H7 (cell line): ENCODE measurements around the gene RTL9. TPM values are rescaled to one million over a fixed set of nuclear protein-coding genes. Genes with fewer than 3 reads are reported as not detected.

Source experiments
- DNase-seq: peaks from one replicate; pipeline ENCODE4 v3.0.0; 2012
- H3K27me3 ChIP-seq: 2 replicates; pipeline ENCODE4 v1.6.0; 2011; ENCODE audit warnings: mild to moderate bottlenecking, low read length; ENCODE audit not compliant: control insufficient read depth, insufficient read depth
- H3K36me3 ChIP-seq: replicated peaks from 2 replicates; pipeline ENCODE4 v1.5.1; 2011; ENCODE audit warnings: low read length; ENCODE audit not compliant: control insufficient read depth, insufficient read depth
- H3K4me3 ChIP-seq: 2 replicates; pipeline ENCODE4 v1.5.1; 2011; ENCODE audit warnings: low read depth, mild to moderate bottlenecking, control low read depth, low read length, moderate library complexity; ENCODE audit not compliant: insufficient read depth
- total RNA-seq: library from RNA; depleted of rRNA; stranded (reverse); fragments of >200 nt; shearing (Covaris generic); gene quantifications from 2 replicates; pipeline ENCODE4 v1.2.3, GENCODE V29; 2014; rRNA removed

Gene RTL9
- 0.04 and 0.07 TPM in 2 replicates for total RNA-seq

DNA sequence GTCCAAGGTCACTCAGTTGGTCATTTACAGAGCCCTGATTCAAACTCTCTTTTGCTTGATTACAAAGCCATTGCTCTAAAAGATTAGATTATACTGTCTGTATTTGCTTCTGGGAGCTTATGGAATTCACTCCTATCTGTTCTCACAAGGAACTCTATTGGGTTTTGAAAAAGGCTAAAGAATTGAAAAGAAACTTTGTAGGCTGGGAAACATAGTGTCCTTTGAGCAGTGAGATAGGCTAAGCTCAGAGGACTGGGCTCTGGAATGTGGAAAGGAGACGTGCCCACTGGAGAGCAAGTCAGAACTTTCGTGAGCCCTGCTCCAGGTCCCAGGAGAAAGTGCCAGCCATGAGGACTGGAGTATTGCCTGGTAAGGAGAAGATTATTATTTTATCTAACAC lies at the start of gene RTL9:
RTL9 (plus strand) TSS at position 301 of the 400 bp plus-strand sequence. CDS start 91,770 bp downstream, outside the sequence.
- DNase-seq: no peak
- Histone ChIP-seq H3K27me3 (no peaks in the 10 kb centered on the region), H3K36me3 (no peaks in the 10 kb centered on the region), H3K4me3 (no peak within 1 kb of the TSS)

DNA sequence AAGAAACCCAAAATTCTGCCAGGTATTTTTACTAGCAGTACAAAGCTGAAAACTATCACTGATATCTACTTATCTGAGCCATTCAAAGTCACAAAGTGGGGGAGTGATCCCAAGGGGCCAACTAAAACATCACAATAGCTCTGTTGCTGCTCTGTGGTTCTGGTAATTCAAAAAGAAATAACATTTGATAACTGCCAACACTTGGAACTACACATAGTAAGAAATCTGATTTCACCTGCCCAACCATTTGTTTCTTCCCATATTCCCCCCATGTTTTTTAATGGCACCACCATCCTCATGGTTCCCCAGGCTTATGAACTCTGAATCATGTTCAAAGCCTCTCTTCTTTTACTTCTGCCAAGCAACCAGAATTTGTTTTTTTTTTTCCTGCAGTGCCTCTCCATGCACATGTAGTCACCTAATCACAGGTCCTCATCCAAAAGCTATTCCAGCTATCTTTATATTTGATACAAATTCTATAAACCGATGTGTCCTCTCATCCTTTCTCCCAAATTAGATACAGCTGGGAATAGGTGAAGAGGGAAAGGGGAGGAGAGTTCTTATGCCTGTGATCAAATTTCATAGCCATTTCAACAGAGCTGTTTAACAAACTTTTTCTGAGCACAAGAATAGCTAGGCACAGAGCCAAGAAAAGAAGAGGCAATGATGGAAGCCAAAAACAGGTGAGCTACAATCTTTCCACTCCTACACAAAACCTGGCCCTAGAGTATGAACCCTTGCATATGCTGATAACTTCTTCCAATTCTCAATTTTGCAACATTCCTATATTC lies 48.5 kb upstream of the RTL9 start:
- Histone ChIP-seq H3K27me3 (no peaks in the 10 kb centered on the region), H3K36me3 (no peaks in the 10 kb centered on the region), H3K4me3 (no peak overlapping the region)
- DNase-seq: no peak

DNA sequence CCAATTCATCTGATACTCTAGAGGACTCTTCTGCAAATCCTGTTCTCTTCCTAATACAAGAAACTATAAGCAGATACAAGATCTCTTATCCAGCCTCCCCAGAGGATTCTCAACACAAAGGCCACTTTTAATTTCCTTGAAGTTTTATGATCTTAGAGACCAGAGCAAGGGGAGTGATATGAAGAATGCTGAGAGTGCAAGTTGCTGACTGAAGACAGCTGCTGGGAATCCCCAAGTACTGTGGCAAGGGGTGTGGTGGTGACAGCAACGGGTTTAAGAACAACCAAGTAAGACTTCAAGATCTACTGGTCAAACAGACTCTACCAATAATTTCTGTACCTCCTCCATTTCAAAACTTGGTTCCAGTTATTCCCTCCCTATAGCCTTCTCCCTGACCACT lies 47.8 kb upstream of the RTL9 start:
- H3K27me3 ChIP-seq: no peaks in the 10 kb centered on the region
- H3K4me3 ChIP-seq: no peak overlapping the region
- H3K36me3 ChIP-seq: no peaks in the 10 kb centered on the region
- no peak for DNase-seq

GRCh38 chrX:110311437-110312230 lies 47.0 kb upstream of the RTL9 start:
- H3K36me3 ChIP-seq: no peaks in the 10 kb centered on the region
- no peaks in the 10 kb centered on the region for H3K27me3 ChIP-seq
- H3K4me3 ChIP-seq: no peak overlapping the region
- no peak for DNase-seq

- Histone ChIP-seq H3K4me3 (no peak overlapping the region; the same call in 1 of the 2 replicates), H3K36me3 (no peaks in the 10 kb centered on the region), H3K27me3 (no peaks in the 10 kb centered on the region; the same call in 1 of the 2 replicates)
- no peak for DNase-seq
These were observed 43.1 kb upstream of the RTL9 start for GRCh38 chrX:110315551-110315950.

- Histone ChIP-seq H3K36me3 (no peaks in the 10 kb centered on the region), H3K27me3 (no peaks in the 10 kb centered on the region; the same call in 1 of the 2 replicates), H3K4me3 (peak overlapping the region; percentile 85)
- no peak for DNase-seq
These were observed 42.1 kb upstream of the RTL9 start for GRCh38 chrX:110316351-110317060.

GRCh38 chrX:110317061-110317819 lies 41.4 kb upstream of the RTL9 start:
- no peaks in the 10 kb centered on the region for H3K36me3 ChIP-seq
- peak; percentile 71 for DNase-seq
- H3K27me3 ChIP-seq: no peaks in the 10 kb centered on the region; the same call in 1 of the 2 replicates
- peak overlapping the region; percentile 85 for H3K4me3 ChIP-seq

DNA sequence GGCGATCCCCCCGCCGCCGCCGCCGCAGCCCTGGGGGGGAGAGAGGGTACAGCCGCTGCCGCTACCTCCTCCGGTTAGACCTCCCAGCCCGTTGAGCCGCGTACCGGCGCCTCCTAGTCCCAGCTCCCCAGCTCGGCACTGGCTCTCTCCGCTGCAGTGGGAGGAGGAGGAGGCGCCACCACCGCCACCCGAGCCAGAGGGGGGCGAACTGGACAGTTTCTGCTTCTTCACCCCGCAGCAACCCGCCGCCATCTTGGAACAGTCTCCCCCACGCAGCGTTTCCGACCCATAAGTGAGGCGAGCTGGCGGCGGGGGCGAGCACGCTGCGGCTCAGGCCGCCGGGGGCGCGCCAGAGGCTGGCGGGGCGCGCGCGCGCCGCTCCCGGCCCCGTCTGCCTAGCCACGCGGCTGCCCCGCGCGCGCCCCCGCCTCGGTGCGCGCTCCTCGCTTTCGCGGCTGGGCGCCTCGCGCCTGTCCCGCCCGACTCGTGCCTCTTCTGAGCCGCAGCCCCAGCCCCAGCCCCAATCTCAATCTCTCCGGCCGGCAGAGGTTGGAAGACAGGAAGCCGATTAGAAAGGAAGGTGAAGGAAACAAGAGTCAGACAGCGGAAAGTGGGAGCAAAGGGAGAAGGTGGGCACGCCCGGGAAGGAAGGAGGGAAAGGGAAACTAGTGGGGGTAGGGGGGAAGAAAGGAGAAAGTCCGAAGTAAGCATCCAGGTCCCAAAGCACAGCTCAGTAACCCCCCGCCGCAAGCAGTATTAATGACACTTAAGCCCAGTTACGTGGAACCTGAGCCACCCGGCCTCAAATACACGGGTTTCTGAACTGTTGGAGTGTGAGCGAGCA lies 40.6 kb upstream of the RTL9 start, which contains the start of gene AMMECR1:
AMMECR1 (minus strand) TSS at position 266 of the 844 bp plus-strand sequence; CDS start at position 252, 14 bp downstream.
- H3K36me3 ChIP-seq: no peaks in the 10 kb centered on the region
- peak within 1 kb of the TSS; percentile 85 for H3K4me3 ChIP-seq
- H3K27me3 ChIP-seq: no peaks in the 10 kb centered on the region; the same call in 1 of the 2 replicates
- peak; percentile 95 for DNase-seq

DNA sequence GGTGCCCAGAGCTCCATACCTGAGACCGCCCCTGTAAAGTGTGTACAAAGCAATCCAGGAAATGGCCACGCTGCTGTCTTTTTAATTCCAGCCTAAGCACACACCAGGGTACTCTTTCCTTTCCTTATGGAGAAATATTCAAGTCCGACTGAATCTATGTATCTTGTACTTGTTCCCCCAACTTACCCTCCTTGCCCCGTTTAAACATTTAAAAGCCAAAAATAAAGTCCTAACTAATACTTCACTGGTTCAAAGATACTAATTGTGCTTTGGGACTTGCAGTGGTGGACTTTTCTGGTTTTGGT lies 40.0 kb upstream of the RTL9 start:
- H3K36me3 ChIP-seq: no peaks in the 10 kb centered on the region
- no peak for DNase-seq
- no peaks in the 10 kb centered on the region; the same call in 1 of the 2 replicates for H3K27me3 ChIP-seq

DNA sequence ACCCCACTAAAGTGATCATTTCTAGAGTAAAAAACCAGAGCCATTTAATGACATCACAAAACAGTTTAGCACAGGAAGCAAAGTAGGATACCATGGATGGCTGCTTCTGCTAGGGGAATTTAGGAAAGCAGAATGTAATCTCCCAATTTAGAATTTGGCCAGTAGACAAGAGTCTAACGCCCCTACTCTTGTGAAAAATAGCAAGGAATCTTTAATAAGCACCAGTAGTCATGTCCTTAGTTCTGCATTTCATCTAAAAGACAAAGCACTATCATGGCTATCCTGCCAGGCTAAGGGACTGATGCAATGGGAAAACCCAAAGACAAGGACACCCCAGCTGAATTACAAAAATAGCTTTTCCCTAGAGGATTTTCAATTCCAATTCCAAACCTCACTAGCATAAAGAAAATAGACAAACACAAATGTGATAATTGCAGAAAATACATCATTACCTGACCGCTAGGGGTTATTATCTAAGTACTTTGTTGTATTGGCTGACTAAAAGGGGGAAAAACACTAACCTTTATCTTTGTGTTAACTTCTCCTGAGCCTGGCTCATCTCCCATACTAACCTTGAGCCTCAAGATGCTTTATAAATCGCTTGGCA lies 38.2 kb upstream of the RTL9 start:
- Histone ChIP-seq H3K27me3 (no peaks in the 10 kb centered on the region; the same call in 1 of the 2 replicates), H3K36me3 (no peaks in the 10 kb centered on the region), H3K4me3 (no peak overlapping the region)
- no peak for DNase-seq

More for the DNA sequence above, 40.0 kb upstream of the RTL9 start:
- H3K4me3 ChIP-seq: peak overlapping the region; percentile 65

- H3K4me3 ChIP-seq: no peak overlapping the region
- no peaks in the 10 kb centered on the region; the same call in 1 of the 2 replicates for H3K27me3 ChIP-seq
- no peak for DNase-seq
- no peaks in the 10 kb centered on the region for H3K36me3 ChIP-seq
These were observed 37.6 kb upstream of the RTL9 start for GRCh38 chrX:110321081-110321480.

GRCh38 chrX:110321670-110322069 lies 37.0 kb upstream of the RTL9 start:
- DNase-seq: no peak
- H3K4me3 ChIP-seq: no peak overlapping the region
- H3K27me3 ChIP-seq: no peaks in the 10 kb centered on the region; the same call in 1 of the 2 replicates
- H3K36me3 ChIP-seq: no peaks in the 10 kb centered on the region

DNA sequence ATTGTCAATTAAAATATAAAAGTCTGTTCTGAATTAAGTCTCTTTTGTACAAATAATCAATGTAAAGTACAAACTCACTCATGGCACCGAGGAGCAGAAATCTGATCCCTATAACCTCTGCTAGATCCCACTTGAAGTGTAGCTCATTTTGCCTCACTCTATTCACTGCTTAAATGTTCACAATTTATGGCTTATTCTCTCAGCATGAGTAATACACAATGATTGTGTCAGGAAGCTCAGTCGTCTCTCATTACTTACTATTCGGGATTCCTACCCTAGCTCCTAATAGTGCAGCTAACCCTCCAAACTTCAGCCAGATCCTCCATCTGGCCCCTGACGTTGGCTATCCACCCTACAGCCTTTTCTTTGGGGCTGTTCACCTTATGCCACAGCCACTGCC lies 36.0 kb upstream of the RTL9 start:
- no peak for DNase-seq
- Histone ChIP-seq H3K27me3 (no peaks in the 10 kb centered on the region; the same call in 1 of the 2 replicates), H3K4me3 (no peak overlapping the region), H3K36me3 (no peaks in the 10 kb centered on the region)
